Left kidney (tissue), 8 donors: Measurements from ENCODE around the gene IYD. TPM values are rescaled to one million over a fixed set of nuclear protein-coding genes. Genes with fewer than 3 reads are reported as not detected.

Experiments
- DNase-seq: peaks from one replicate; pipeline ENCODE4 v3.0.0-alpha.2; 2013
- long read RNA-seq, 8 donors: transcript quantifications; one replicate each; lab custom pipeline, GENCODE V29; 2026
- polyA plus RNA-seq: library from polyadenylated mRNA; unstranded; fragments of 120-200 nt; gene quantifications from one replicate; pipeline ENCODE4 v1.2.1, GENCODE V29; 2013; ENCODE audit not compliant: insufficient read length

Gene IYD
- polyA plus RNA-seq: 4.0 TPM
- long read RNA-seq, donor 1: 0 reads
- long read RNA-seq, donor 2, full-length matches to known transcripts: 1 of 1 reads
- long read RNA-seq, donor 2, partial matches to known transcripts: 0 of 1 reads
- long read RNA-seq, donor 2, other reads (novel, unspliced or antisense): 0 of 1 reads
- long read RNA-seq, donor 3, full-length matches to known transcripts: 1 of 1 reads
- long read RNA-seq, donor 3, partial matches to known transcripts: 0 of 1 reads
- long read RNA-seq, donor 3, other reads (novel, unspliced or antisense): 0 of 1 reads
- long read RNA-seq, donor 4: 0 reads
- long read RNA-seq, donor 5, full-length matches to known transcripts: 3 of 3 reads
- long read RNA-seq, donor 5, partial matches to known transcripts: 0 of 3 reads
- long read RNA-seq, donor 5, other reads (novel, unspliced or antisense): 0 of 3 reads
- long read RNA-seq, donor 6, full-length matches to known transcripts: 2 of 2 reads
- long read RNA-seq, donor 6, partial matches to known transcripts: 0 of 2 reads
- long read RNA-seq, donor 6, other reads (novel, unspliced or antisense): 0 of 2 reads
- long read RNA-seq, donor 7: 0 reads
- long read RNA-seq, donor 8, full-length matches to known transcripts: 1 of 1 reads
- long read RNA-seq, donor 8, partial matches to known transcripts: 0 of 1 reads
- long read RNA-seq, donor 8, other reads (novel, unspliced or antisense): 0 of 1 reads

- no peak for DNase-seq
These were observed at the start of gene IYD for GRCh38 chr6:150368762-150369161. TSS of gene IYD (plus strand) at chr6:150369012. CDS start at chr6:150369032, 20 bp downstream.

GRCh38 chr6:150319924-150320323 is 48.9 kb upstream of the IYD start:
- DNase-seq: no peak

GRCh38 chr6:150320442-150320841 is 48.4 kb upstream of the IYD start:
- no peak for DNase-seq

- no peak for DNase-seq
These were observed 46.3 kb upstream of the IYD start for GRCh38 chr6:150322466-150322871.

GRCh38 chr6:150323205-150323604 is 45.6 kb upstream of the IYD start:
- DNase-seq: no peak

DNA sequence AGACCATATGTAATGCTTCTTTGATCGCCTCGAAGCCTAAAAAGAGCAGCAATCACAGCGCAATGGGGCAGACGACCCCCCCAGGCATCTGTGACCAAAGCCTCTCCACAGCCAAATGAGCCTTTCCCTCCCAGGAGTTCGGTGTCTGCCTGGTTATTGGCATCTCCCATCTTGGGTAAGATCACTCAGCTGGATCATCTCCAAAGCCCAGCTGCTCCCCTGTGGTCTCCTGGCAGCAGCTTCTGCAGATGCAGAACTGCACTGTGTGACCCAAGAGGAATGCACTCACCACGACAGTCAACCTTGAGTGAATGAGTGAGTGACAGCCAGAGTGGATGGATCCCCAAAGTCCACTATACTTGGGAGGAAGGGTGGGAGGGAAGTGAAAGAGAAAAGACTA is 44.8 kb upstream of the IYD start:
- no peak for DNase-seq

DNA sequence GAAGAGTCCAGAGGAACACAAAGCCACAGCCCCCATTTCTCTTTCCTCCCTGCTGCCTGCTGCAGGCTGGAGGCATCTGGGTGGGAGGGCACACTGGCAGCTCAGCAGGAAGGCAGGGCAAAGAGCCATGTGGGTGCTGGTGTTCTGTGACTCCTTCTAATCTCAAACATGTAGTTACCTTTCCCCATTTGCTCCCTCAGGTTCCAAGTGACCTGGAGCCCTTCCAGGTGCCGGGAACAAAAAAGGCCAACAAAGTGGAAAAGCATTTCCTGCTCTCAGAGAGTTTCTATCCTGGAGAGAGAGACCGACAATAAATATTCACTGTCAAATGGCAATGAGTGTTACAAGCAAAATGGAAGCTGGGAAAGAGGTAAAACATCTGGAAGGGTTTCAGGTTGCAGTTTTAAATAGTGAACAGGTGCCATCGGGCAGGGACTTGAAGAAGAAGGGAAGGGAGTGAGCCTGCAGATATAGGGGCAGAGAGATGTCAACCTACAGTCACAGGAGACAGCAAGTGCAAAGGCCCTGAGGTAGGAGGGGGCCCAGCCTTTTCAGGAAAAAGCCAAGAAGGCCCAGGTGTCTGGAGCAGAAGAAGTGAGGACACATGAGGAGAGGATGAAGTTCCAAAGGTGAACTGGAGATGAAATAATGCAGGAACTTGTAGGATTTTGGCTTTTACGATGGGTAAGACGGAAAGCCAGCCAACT is 43.6 kb upstream of the IYD start:
- no peak for DNase-seq

GRCh38 chr6:150327117-150327774 is 41.6 kb upstream of the IYD start:
- DNase-seq: no peak

GRCh38 chr6:150328744-150329405 is 39.9 kb upstream of the IYD start:
- DNase-seq: no peak

DNA sequence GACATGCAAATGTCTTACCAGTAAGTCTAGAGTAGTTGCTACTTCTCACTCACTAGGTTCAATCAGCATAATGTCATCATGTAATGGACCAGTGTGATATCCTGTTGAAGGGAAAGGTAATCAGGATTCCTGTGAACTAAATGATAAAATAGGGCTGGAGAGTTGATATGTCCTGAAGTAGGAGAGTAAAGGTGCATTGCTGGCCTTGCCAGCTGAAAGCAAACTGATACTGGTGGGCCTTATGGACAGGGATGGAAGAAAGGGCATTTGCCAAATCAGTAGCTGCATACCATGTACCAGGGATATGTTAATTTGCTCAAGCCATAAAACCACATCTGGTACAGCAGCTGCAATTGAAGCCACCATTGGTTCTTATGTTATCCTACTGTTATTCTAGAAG is 37.5 kb upstream of the IYD start:
- DNase-seq: no peak

- DNase-seq: no peak
These were observed 35.8 kb upstream of the IYD start for GRCh38 chr6:150332939-150333584.

GRCh38 chr6:150333585-150333941 is 35.2 kb upstream of the IYD start:
- DNase-seq: no peak

DNA sequence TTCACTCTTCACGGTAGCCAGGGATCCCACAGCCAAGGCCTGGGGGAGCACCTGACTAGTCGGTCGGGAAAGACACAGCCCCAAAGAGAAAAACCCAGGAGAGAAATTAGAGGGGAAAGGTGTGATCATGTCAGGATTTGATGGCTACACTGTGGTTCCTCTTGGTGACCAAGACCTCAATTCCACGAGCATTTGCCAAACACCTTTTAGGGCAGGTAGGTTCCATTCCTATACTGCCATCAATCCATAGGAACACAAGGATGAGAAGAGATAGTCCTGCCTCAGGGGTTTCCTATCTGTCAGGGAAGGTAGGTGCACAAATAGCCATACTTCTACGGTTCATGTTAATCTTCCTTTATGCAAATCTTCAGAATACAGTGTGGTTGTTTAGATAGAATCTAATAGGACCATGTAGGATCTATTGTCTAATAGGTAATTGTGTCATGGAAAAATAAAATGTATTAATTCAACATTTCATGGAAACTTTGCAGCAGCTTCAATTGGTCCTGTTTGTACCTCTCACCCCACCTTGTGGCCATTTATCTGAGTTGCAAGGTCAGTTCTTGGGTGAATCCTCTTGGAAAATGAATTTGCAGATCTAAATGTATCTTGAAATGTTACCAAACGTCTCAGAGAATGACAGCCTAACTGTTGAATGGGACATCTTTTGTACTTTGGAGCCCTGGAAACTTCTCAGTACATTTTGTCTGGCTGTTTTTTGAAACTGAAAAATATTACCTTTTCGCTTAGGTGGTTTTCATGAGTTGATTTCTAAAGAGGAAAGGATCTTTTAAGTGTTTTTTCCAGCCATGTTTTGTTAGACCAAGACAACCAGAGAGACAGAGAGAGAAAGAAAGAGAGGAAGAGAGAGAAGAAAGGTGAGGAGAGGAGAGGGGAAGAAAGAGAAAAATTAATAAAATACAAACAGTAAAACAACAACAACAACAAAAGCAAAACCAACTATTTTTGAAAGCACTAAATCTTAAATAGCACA is 33.7 kb upstream of the IYD start:
- DNase-seq: peak; percentile 54

- no peak for DNase-seq
These were observed 32.5 kb upstream of the IYD start for GRCh38 chr6:150336299-150336698.

DNA sequence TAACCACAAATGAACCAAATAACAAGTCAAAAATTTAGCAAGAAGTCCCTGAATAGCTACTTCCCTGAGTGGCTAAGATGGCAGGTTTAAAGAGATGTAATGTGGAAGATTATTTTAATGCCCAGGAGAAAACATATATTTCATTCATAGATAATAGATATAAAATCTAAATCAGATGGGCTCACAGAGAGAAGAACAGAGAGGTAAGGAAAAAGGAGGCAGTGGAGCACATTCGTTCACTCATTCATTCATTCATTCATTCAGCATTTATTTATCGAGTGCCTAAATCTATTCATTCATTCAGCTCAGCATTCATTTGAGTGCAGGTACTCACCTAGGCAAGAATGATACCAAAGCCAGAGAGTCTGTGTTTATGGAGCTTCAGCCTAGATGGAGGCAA is 32.1 kb upstream of the IYD start:
- DNase-seq: no peak

GRCh38 chr6:150342126-150342525 is 26.7 kb upstream of the IYD start:
- DNase-seq: no peak

DNA sequence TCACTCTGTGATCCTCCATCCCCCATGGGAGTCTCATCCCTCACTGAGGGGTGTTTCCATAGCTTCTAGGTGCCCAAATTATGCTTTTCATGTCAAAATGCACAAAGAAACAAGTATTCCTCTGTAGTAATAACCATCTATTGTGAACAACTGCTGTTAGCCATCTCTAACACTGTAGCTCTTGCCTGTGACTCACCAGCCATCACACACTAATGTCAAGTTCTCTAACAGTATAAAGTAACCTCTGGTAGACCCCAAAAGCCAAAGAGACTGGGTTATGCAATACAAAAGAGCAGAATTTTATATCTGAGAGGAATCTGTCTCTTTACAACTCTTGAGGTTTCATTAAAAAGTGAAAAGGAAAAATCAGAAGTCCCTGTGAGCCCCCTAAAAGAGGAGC is 25.4 kb upstream of the IYD start:
- no peak for DNase-seq

DNA sequence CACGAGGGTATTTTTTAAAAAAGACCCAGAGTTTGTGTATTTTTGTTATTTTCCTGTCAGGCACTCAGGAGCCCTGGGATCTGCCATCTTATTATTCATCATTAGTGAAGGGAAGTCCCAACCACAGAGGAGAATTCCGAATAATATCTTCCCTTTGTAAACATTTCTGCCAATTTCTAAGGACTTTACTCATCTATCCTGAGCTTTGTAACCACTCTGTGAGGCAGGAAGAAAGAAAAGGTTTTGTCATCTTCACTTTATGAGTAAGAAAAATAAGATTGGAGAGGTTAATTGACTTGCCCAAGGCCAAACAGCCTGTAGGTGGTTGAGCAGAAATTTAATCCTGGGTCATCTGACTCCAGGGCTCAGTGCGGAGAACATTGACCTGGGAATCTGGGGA is 23.0 kb upstream of the IYD start:
- DNase-seq: no peak

GRCh38 chr6:150346346-150346745 is 22.5 kb upstream of the IYD start:
- DNase-seq: no peak

DNA sequence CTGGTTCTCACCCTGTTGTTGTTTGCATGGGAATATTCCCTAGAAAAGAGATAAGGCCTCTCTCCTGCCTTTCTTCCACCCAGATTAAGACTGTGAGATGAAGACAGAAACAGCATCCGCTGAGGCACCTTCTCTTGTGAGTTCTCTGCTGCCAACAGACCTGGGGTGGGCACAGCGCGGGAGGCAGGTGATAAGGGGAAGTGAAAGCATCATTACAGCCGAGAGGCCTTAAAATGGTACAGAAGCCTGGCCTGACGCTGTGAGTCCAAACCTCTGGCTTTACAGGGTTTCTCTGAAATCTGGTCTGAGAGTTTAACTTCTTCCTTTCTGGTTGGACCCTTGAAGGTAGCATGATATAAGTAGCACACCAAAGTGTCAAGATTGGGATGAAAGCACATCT is 21.0 kb upstream of the IYD start:
- no peak for DNase-seq
